CD4-positive, alpha-beta T cell treated with Interferon gamma for 1 hour (primary cell): ENCODE results near the gene NUDCD3.

Experiments
- DNase-seq: peaks from one replicate; pipeline ENCODE4 v3.0.0-alpha.2; 2020

The NUDCD3 gene

GRCh38 chr7:44490351-44491200 lies at the start of gene NUDCD3:
Gene NUDCD3 (minus strand): TSS chr7:44490658. CDS start chr7:44490600, 58 bp downstream.
- DNase-seq, result peak; percentile 77

- DNase-seq, result no peak
Measured at GRCh38 chr7:44539669-44540506, 49.4 kb upstream of the NUDCD3 start.

GRCh38 chr7:44538798-44539668 lies 48.6 kb upstream of the NUDCD3 start:
- DNase-seq, result no peak

GRCh38 chr7:44538093-44538797 lies 47.8 kb upstream of the NUDCD3 start:
- no peak for DNase-seq

- DNase-seq, result no peak
Measured at GRCh38 chr7:44537442-44537841, 47.0 kb upstream of the NUDCD3 start.

- no peak for DNase-seq
Measured at GRCh38 chr7:44536090-44536489, 45.6 kb upstream of the NUDCD3 start.

- no peak for DNase-seq
Measured at GRCh38 chr7:44535348-44536064, 45.0 kb upstream of the NUDCD3 start.

GRCh38 chr7:44534501-44534900 lies 44.0 kb upstream of the NUDCD3 start:
- peak; percentile 29 for DNase-seq

GRCh38 chr7:44534087-44534486 lies 43.6 kb upstream of the NUDCD3 start:
- no peak for DNase-seq

GRCh38 chr7:44533301-44534055 lies 43.0 kb upstream of the NUDCD3 start:
- no peak for DNase-seq

GRCh38 chr7:44531421-44532380 lies 41.2 kb upstream of the NUDCD3 start:
- no peak for DNase-seq

- no peak for DNase-seq
Measured at GRCh38 chr7:44530990-44531389, 40.5 kb upstream of the NUDCD3 start.

GRCh38 chr7:44524811-44525388 lies 34.4 kb upstream of the NUDCD3 start:
- no peak for DNase-seq

- no peak for DNase-seq
Measured at GRCh38 chr7:44522315-44522714, 31.9 kb upstream of the NUDCD3 start.

GRCh38 chr7:44521347-44522095 lies 31.1 kb upstream of the NUDCD3 start:
- DNase-seq, result no peak

- DNase-seq, result no peak
Measured at GRCh38 chr7:44520574-44520973, 30.1 kb upstream of the NUDCD3 start.

GRCh38 chr7:44519546-44519945 lies 29.1 kb upstream of the NUDCD3 start:
- DNase-seq, result no peak

- DNase-seq, result no peak
Measured at GRCh38 chr7:44518761-44519160, 28.3 kb upstream of the NUDCD3 start.
